Kidney (tissue), 14 donors: ENCODE measurements around the gene METRN. TPM values are rescaled to one million over a fixed set of nuclear protein-coding genes. Genes with fewer than 3 reads are reported as not detected.

Experiments used
- DNase-seq, 5 donors: peaks; one replicate each; pipeline ENCODE4 v3.0.0-alpha.2; 2013 to 2020
- FAIRE-seq: peaks from 2 replicates; lab custom pipeline; 2012; peaks lifted over from hg19 to GRCh38; lab: Jason Lieb, UNC
- H3K27ac ChIP-seq, 2 donors: one replicate each; pipeline ENCODE4 v1.7.0; 2013; ENCODE audit warnings: low read depth in 2 of 2, low read length in 2 of 2, inconsistent platforms in 1 of 2
- H3K27me3 ChIP-seq: one replicate; pipeline ENCODE4 v1.7.1; 2013; ENCODE audit warnings: low read length, inconsistent platforms; ENCODE audit not compliant: control insufficient read depth, insufficient read depth
- H3K36me3 ChIP-seq, 3 donors: one replicate each; pipeline versions ENCODE4 v1.7.0 to v1.7.1; 2013; ENCODE audit warnings: low read length in 3 of 3, control low read depth in 1 of 3, inconsistent platforms in 1 of 3; ENCODE audit not compliant: insufficient read depth in 3 of 3, control insufficient read depth in 2 of 3
- H3K4me1 ChIP-seq, 3 donors: one replicate each; pipeline versions ENCODE4 v1.7.0 to v1.7.1; 2013; ENCODE audit warnings: low read length in 3 of 3, inconsistent platforms in 1 of 3, low read depth in 1 of 3; ENCODE audit not compliant: control insufficient read depth in 2 of 3, insufficient read depth in 2 of 3
- H3K4me3 ChIP-seq, 3 donors: one replicate each; pipeline versions ENCODE4 v1.7.0 to v1.8.1; 2013; ENCODE audit warnings: low read length in 3 of 3, control low read depth in 1 of 3, inconsistent platforms in 1 of 3
- H3K9ac ChIP-seq, 3 donors: one replicate each; pipeline versions ENCODE4 v1.7.0 to v1.7.1; 2013; ENCODE audit warnings: low read length in 3 of 3, control low read depth in 1 of 3, inconsistent platforms in 1 of 3
- H3K9me3 ChIP-seq, 3 donors: one replicate each; pipeline versions ENCODE4 v1.7.0 to v1.7.1; 2013; ENCODE audit warnings: low read length in 3 of 3, control low read depth in 1 of 3, inconsistent platforms in 1 of 3; ENCODE audit not compliant: control insufficient read depth in 2 of 3, insufficient read depth in 1 of 3
- intact Hi-C: fragments of 100-400 bp; cut with DNase I; formaldehyde crosslinking; loops from one replicate; pipeline ENCODE4 v1.11.1; 2022
- polyA plus RNA-seq: library from polyadenylated mRNA; stranded (reverse); fragments of 350-450 nt; fragmentation: Illumina TruSeq; extraction: RNeasy Lipid Tissue Mini Kit (QIAGEN cat#74804); gene quantifications from one replicate; pipeline ENCODE4 v1.2.3, GENCODE V29; 2014; ENCODE audit warnings: low read depth, low replicate concordance; ENCODE audit not compliant: insufficient read depth
- total RNA-seq: library from RNA; stranded (reverse); fragmentation: NEBNext Ultra II Directional; extraction: Animal tissue kit (Norgen Biotek cat#: 25700); gene quantifications from one replicate; pipeline ENCODE4 v1.2.1, GENCODE V29; 2021
- TF ChIP-seq, protein P1 (sequence below): IDR thresholded peaks from 3 replicates; pipeline ENCODE4 v1.5.1; 2012; ENCODE audit warnings: mild to moderate bottlenecking, moderate library complexity, borderline replicate concordance; ENCODE audit not compliant: insufficient read depth; ENCODE audit errors: extremely low read depth
- donor health status: control.
- donor health status: control.
- donor health status: control.
- donor health status: control.
- donor health status: control.
- donor health status: DM: yes; HTN: yes; CAD: no.
- donor health status: Normal renal cell carcinoma (clear cell type).

METRN gene
- total and polyA plus RNA-seq, 2 donors from 2014 or later, result 34.9 to 114 TPM

DNA sequence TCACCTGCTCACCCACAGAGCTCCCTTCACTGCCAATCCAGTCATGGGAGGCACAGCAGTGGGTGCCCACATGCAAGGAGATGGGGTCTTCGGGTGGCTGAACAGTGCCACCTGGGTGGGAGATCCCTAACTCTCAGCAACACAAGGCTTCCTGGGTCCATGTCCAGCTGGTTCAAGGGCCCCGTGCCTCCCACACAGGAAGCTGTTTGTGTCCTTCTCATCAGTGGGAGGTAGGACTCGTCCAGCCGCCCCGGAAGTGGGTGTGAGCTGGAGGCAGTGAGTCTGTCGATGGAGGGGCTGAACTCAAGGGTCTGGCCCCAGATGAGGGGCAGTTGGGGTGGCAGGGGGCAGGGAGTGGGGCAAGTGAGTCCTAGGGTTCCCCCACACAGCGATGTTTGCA lies 10.9 kb upstream of the METRN start:
- H3K27me3 ChIP-seq, result peaks cover 26% of the 10 kb centered on the region
- H3K9ac ChIP-seq, result no peak overlapping the region
- H3K4me3 ChIP-seq, result no peak overlapping the region
- FAIRE-seq (no peak), DNase-seq (no peak)
- no peak overlapping the region for H3K27ac ChIP-seq
- H3K36me3 ChIP-seq, result no peaks in the 10 kb centered on the region
- TF ChIP-seq, protein P1, sequence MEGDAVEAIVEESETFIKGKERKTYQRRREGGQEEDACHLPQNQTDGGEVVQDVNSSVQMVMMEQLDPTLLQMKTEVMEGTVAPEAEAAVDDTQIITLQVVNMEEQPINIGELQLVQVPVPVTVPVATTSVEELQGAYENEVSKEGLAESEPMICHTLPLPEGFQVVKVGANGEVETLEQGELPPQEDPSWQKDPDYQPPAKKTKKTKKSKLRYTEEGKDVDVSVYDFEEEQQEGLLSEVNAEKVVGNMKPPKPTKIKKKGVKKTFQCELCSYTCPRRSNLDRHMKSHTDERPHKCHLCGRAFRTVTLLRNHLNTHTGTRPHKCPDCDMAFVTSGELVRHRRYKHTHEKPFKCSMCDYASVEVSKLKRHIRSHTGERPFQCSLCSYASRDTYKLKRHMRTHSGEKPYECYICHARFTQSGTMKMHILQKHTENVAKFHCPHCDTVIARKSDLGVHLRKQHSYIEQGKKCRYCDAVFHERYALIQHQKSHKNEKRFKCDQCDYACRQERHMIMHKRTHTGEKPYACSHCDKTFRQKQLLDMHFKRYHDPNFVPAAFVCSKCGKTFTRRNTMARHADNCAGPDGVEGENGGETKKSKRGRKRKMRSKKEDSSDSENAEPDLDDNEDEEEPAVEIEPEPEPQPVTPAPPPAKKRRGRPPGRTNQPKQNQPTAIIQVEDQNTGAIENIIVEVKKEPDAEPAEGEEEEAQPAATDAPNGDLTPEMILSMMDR, result no peak
- H3K4me1 ChIP-seq, result no peaks in the 10 kb centered on the region
- intact Hi-C loops, result no loop called here
- H3K9me3 ChIP-seq, result no peaks in the 10 kb centered on the region

DNA sequence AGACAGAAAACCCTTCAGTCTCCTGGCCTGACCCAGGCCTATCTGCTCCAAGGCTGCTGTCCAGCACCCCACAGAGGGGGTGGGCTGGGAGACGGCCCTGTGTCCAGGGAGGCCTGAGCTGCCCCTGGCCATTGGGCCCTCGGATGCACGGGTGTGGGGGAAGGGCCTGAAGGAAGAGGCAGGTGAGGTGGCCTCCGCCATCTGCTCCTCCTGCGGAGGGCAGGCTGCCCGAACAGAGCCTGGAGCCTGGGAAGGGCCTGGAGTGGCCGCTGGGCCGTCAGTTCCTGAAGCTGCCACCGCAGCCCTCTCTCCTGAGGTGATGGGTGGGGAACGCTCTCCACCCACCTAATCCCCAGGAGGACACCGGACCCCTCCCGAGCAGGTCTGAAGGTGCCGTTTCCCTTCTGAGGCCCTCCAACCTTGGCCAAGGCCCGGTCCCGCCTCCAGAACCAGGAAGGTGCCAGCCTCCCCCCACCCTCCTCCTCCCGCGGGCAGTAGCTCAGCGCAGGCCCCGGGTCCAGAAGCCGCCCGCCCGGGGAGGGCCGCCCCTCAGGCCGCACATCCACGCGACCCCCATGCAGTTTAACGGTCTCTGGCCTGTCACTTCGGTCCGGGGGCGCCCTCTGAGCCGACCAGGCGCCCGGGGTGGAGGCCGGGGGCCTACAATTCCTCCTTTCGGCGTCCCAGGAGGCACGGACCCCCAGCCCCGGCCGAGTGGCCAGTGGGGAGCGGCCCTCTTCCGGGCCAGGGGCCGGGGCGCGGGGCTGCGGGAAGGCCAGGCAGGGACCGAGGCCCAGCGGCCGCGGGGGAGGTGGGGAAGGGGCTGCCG lies 10.2 kb upstream of the METRN start:
- no peak for FAIRE-seq

DNA sequence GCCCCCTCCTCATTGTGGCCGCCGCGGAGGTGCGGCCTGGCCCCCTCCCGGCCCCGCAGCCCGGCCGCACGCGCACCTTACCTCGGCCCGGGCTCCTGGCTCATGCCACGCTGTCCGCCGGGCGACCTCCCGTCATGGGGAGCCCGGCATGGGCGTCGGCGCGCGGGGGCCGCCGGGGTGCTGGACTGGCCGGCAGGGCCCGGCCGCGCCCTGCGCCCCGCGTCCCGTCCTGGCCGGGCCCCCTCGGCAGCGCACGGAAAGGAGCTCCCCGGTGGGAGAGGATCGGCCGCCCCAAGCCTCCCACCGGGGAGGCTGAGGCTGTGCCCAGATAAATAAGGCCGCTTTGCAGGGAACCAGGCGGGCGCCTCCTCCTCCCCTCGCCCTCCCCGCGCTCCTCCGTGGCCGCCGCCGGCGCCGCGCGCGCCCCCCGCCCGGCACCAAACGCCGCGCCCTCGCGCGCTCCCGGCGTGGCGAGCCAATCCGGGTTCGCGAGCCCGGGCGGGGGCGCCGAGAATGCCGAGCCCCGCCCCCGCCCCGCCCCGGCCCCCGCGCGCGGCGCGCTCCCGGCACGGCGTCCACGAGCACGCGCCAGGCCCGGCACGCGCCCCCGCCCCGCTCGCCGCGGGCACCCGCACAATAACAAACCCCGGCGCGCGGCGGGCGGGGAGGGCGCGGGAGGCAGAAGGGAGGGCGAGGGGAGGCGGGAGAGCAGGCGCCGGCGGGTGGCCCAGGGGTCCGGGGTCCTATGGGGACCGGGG lies 9.3 kb upstream of the METRN start, which contains the start of gene FBXL16:
FBXL16 (minus strand) TSS at position 371 of the 758 bp plus-strand sequence. CDS start 8,396 bp downstream, outside the sequence.
- H3K9ac ChIP-seq, result no peak within 1 kb of the TSS
- FAIRE-seq (no peak), DNase-seq (no peak)
- no peak within 1 kb of the TSS for H3K27ac ChIP-seq
- no peaks in the 10 kb centered on the region for H3K36me3 ChIP-seq
- no peak within 1 kb of the TSS for H3K4me3 ChIP-seq
- no peaks in the 10 kb centered on the region for H3K9me3 ChIP-seq
- intact Hi-C loops, result no loop called here
- TF ChIP-seq, protein P1, result no peak
- H3K4me1 ChIP-seq, result no peaks in the 10 kb centered on the region
- peaks cover 26% of the 10 kb centered on the region for H3K27me3 ChIP-seq

More for the DNA sequence above, 10.2 kb upstream of the METRN start:
- no peaks in the 10 kb centered on the region for H3K9me3 ChIP-seq
- TF ChIP-seq, protein P1, result no peak
- no peak for DNase-seq
- H3K9ac ChIP-seq, result no peak overlapping the region
- H3K27ac ChIP-seq, result no peak overlapping the region
- peaks cover 26% of the 10 kb centered on the region for H3K27me3 ChIP-seq
- H3K4me3 ChIP-seq, result no peak overlapping the region
- intact Hi-C loops, result no loop called here
- no peaks in the 10 kb centered on the region for H3K4me1 ChIP-seq
- no peaks in the 10 kb centered on the region for H3K36me3 ChIP-seq
